PFSK-1 (cell line): Measurements from ENCODE around the gene ARID4B.

Experiments used
- FOXP2 ChIP-seq: optimal IDR thresholded peaks from 2 replicates; pipeline ENCODE3; 2011; ENCODE audit warnings: borderline replicate concordance, control low read depth, inconsistent platforms; ENCODE audit not compliant: insufficient read depth; ENCODE audit errors: extremely low read length, extremely low read depth
- POLR2AphosphoS5 ChIP-seq: IDR thresholded peaks from 2 replicates; pipeline ENCODE4 v1.6.1; 2012; ENCODE audit warnings: low read depth, mild to moderate bottlenecking, control low read depth, low read length, moderate library complexity
- REST ChIP-seq, 2 experiments: IDR thresholded peaks; 2 replicates each; pipeline versions ENCODE4 v1.6.1 to v1.8.0; 2011 to 2012; ENCODE audit warnings: low read depth in 2 of 2, low read length in 2 of 2, control low read depth in 1 of 2, inconsistent platforms in 1 of 2, mild to moderate bottlenecking in 1 of 2, moderate library complexity in 1 of 2; ENCODE audit not compliant: insufficient read depth in 1 of 2
- SIN3A ChIP-seq: IDR thresholded peaks from 2 replicates; pipeline ENCODE4 v1.6.1; 2012; ENCODE audit warnings: mild to moderate bottlenecking, low read length, moderate library complexity, borderline replicate concordance; ENCODE audit not compliant: insufficient read depth
- TAF1 ChIP-seq: IDR thresholded peaks from 2 replicates; pipeline ENCODE4 v1.6.1; 2012; ENCODE audit warnings: low read length, control low read depth, borderline replicate concordance; ENCODE audit not compliant: insufficient read depth

Gene ARID4B

GRCh38 chr1:235319255-235319654, 8.7 kb downstream of the ARID4B start:
- TF ChIP-seq SIN3A, result no peak
- TF ChIP-seq POLR2AphosphoS5, result no peak
- TF ChIP-seq REST (IDR thresholded peaks at IDR 0.05; ENCODE audit: insufficient read depth in 1 of 2, low read depth in 2 of 2, low read length in 2 of 2), result no peak
- TF ChIP-seq TAF1, result no peak
- TF ChIP-seq FOXP2, result no peak

GRCh38 chr1:235317168-235317567, 10.8 kb downstream of the ARID4B start:
- TF ChIP-seq POLR2AphosphoS5 (no peak), SIN3A (no peak), REST (IDR thresholded peaks at IDR 0.05; ENCODE audit: insufficient read depth in 1 of 2, low read depth in 2 of 2, low read length in 2 of 2) (no peak), TAF1 (no peak), FOXP2 (no peak)

GRCh38 chr1:235315735-235316134, 12.2 kb downstream of the ARID4B start:
- TF ChIP-seq REST (IDR thresholded peaks at IDR 0.05; ENCODE audit: insufficient read depth in 1 of 2, low read depth in 2 of 2, low read length in 2 of 2) (no peak), POLR2AphosphoS5 (no peak), FOXP2 (no peak), TAF1 (no peak), SIN3A (no peak)

GRCh38 chr1:235315173-235315572, 12.8 kb downstream of the ARID4B start:
- TF ChIP-seq SIN3A (no peak), FOXP2 (no peak), REST (IDR thresholded peaks at IDR 0.05; ENCODE audit: insufficient read depth in 1 of 2, low read depth in 2 of 2, low read length in 2 of 2) (no peak), TAF1 (no peak), POLR2AphosphoS5 (no peak)

GRCh38 chr1:235313931-235314678, 13.9 kb downstream of the ARID4B start:
- TF ChIP-seq POLR2AphosphoS5, result no peak
